Natural killer cell (primary cell): ENCODE results near the gene CD52. TPM values are rescaled to one million over a fixed set of nuclear protein-coding genes. Genes with fewer than 3 reads are reported as not detected.

Experiments
- ATAC-seq, 3 donors: fragments of 150-1000 bp in 2 of 3; fragments of 200-7000 bp in 1 of 3; cut with Tn5 transposase; 1 replicate in 1 of 3; 2 replicates in 2 of 3; pipeline ENCODE4 v1.10.0; 2021; ENCODE audit warnings: mild to moderate bottlenecking in 2 of 3, moderate library complexity in 2 of 3
- DNase-seq, 2 donors: peaks; one replicate each; pipeline versions ENCODE4 v3.0.0 to v3.0.0-alpha.2; 2013 to 2021; ENCODE audit warnings: mixed read lengths in 1 of 2
- H3K27ac ChIP-seq: one replicate; pipeline ENCODE4 v1.5.1; 2013; ENCODE audit warnings: mild to moderate bottlenecking, low read length
- H3K27me3 ChIP-seq: one replicate; pipeline ENCODE4 v1.6.1; 2013; ENCODE audit warnings: low read length; ENCODE audit not compliant: control insufficient read depth, insufficient read depth
- H3K36me3 ChIP-seq: one replicate; pipeline ENCODE4 v1.6.1; 2013; ENCODE audit warnings: low read length; ENCODE audit not compliant: control insufficient read depth, insufficient read depth
- H3K4me1 ChIP-seq: one replicate; pipeline ENCODE4 v1.6.1; 2013; ENCODE audit warnings: low read length; ENCODE audit not compliant: control insufficient read depth, insufficient read depth
- H3K4me3 ChIP-seq: one replicate; pipeline ENCODE4 v1.5.1; 2013; ENCODE audit warnings: low read length
- H3K9me3 ChIP-seq: one replicate; pipeline ENCODE4 v1.6.1; 2013; ENCODE audit warnings: low read length; ENCODE audit not compliant: control insufficient read depth, insufficient read depth
- H3K27ac Mint-ChIP-seq, 2 donors: one replicate each; pipeline ENCODE4 v1.8.0; 2022; ENCODE audit warnings: mild to moderate bottlenecking in 2 of 2, mixed read lengths in 2 of 2, moderate library complexity in 1 of 2
- H3K27me3 Mint-ChIP-seq, 2 donors: one replicate each; pipeline ENCODE4 v1.8.0; 2022; ENCODE audit warnings: low read depth in 2 of 2, mixed read lengths in 2 of 2
- H3K36me3 Mint-ChIP-seq: one replicate; pipeline ENCODE4 v1.8.0; 2022; ENCODE audit warnings: mixed read lengths
- H3K4me1 Mint-ChIP-seq, 2 donors: one replicate each; pipeline ENCODE4 v1.8.0; 2022; ENCODE audit warnings: mixed read lengths in 2 of 2
- H3K4me3 Mint-ChIP-seq: one replicate; pipeline ENCODE4 v1.8.0; 2022; ENCODE audit warnings: mild to moderate bottlenecking, moderate library complexity, mixed read lengths
- H3K9me3 Mint-ChIP-seq, 2 donors: one replicate each; pipeline ENCODE4 v1.8.0; 2022; ENCODE audit warnings: mixed read lengths in 2 of 2
- WGBS: methylation state at CpG from one replicate; pipeline ENCODE4 v1.1.7; 2013; ENCODE audit warnings: missing lambda C conversion rate; ENCODE audit not compliant: insufficient coverage; 5-methylcytosine and 5-hydroxymethylcytosine counted together
- intact Hi-C: fragments of 100-400 bp; cut with micrococcal nuclease; formaldehyde crosslinking; loops from one replicate; pipeline ENCODE4 v1.14.2; 2022
- total RNA-seq, 4 donors: library from RNA; stranded (reverse); fragments of 120-200 nt in 1 of 4; gene quantifications; one replicate each; pipeline versions ENCODE4 v1.2.3 to v1.2.4, GENCODE V29; 2013 to 2022
- TF ChIP-seq, protein P1 (sequence below): fragments of 200-600 bp; IDR thresholded peaks from one replicate; pipeline ENCODE4 v1.8.0; 2022; ENCODE audit warnings: antibody characterized with exemption

The CD52 gene
- total RNA-seq, 3 donors from 2014 or later (not counting 1 experiment from before 2014, with no cell fraction given) = 454 to 485 (median 482) TPM

DNA sequence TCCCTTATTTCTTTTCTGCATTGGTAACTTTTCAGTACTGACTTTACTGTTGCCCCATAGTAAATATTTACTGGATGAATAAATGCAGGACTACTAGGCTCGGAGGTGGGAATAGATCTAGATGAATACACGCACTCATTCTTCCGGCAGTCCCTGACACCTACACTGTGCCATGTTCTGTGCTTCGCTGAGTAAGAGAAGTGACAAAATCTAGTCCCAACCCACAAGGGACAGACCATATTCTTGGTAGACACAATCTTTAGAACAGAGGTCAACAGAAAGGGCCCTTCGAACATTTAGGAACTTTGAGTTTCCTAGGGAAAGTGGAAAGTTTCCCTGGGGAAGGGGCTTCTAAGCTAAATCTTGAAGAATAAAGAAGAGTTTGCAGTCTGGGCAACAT lies 3.3 kb upstream of the CD52 start:
- peak overlapping the region; percentile 82 to 83 for H3K27ac Mint-ChIP-seq
- no peaks in the 10 kb centered on the region for H3K36me3 Mint-ChIP-seq
- WGBS = 59% methylated on average over 5 of the region's 5 CpGs
- H3K9me3 Mint-ChIP-seq = no peaks in the 10 kb centered on the region
- Histone ChIP-seq H3K27ac (peak overlapping the region; percentile 27), H3K9me3 (no peaks in the 10 kb centered on the region), H3K27me3 (no peaks in the 10 kb centered on the region), H3K36me3 (no peaks in the 10 kb centered on the region), H3K4me1 (peaks cover 68% of the 10 kb centered on the region), H3K4me3 (no peak overlapping the region)
- peak overlapping the region; percentile 82 for H3K4me3 Mint-ChIP-seq
- intact Hi-C loops = loop anchor here (10.0 kb wide), 1 partner anchor 60 kb away; the partner anchor contains the start of gene ZNF683
- no peak for ATAC-seq
- DNase-seq = no peak
- TF ChIP-seq, protein P1, sequence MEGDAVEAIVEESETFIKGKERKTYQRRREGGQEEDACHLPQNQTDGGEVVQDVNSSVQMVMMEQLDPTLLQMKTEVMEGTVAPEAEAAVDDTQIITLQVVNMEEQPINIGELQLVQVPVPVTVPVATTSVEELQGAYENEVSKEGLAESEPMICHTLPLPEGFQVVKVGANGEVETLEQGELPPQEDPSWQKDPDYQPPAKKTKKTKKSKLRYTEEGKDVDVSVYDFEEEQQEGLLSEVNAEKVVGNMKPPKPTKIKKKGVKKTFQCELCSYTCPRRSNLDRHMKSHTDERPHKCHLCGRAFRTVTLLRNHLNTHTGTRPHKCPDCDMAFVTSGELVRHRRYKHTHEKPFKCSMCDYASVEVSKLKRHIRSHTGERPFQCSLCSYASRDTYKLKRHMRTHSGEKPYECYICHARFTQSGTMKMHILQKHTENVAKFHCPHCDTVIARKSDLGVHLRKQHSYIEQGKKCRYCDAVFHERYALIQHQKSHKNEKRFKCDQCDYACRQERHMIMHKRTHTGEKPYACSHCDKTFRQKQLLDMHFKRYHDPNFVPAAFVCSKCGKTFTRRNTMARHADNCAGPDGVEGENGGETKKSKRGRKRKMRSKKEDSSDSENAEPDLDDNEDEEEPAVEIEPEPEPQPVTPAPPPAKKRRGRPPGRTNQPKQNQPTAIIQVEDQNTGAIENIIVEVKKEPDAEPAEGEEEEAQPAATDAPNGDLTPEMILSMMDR = no peak
- H3K27me3 Mint-ChIP-seq = no peaks in the 10 kb centered on the region
- peaks cover 54 to 71% of the 10 kb centered on the region in 2 donors for H3K4me1 Mint-ChIP-seq

DNA sequence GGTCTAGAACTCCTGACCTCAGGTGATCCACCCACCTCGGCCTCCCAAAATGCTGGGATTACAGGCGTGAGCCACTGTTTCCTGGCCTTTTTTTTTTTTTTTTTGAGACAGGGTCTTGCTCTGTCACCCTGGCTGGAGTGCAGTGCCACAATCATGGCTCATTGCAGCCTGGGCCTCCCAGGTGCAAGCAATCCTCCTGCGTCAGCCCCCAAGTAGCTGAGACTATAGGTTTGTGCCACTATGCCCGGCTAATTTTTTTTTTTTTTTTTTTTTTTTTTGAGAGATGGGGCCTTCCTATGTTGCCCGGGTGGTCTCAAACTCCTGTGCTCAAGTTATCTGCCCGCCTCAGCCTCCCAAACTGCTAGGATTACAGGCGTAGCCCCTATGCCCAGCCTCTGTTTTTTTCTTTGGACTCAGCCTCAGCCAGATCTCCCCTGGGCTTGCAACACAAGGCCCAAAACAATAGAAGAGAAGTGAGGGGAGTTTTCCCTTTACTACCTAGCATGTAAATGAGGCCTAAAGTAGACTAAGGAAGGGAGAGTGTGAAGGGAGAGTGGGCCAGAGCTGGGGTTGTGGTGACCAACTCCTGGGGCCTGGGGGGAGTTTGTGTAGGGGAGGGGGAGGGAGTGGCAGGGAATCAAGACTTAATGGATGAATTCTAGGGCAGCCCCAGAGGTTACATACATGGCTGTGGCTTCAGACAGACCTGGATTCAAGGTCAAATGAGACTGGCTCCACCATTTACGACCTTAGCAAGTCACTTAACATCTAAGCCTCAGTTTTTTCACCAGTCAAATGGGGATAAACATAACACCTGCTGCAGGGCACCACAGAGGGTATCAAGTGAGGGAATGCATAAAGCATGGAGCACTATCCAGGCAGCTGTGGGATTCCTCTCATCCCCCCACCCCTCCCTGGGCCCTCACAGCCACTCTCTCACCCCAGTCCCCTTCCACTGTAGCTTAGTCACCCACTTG lies 1.6 kb upstream of the CD52 start:
- Mint-ChIP-seq H3K4me1 (peaks cover 63 to 85% of the 10 kb centered on the region in 2 donors), H3K36me3 (peaks cover 1% of the 10 kb centered on the region), H3K4me3 (peak overlapping the region; percentile 28), H3K9me3 (no peaks in the 10 kb centered on the region), H3K27ac (peak overlapping the region; percentile 82 to 83), H3K27me3 (no peaks in the 10 kb centered on the region)
- peaks cover 10% of the 10 kb centered on the region for H3K36me3 ChIP-seq
- DNase-seq (no peak), ATAC-seq (no peak)
- TF ChIP-seq, protein P1 = no peak
- no peaks in the 10 kb centered on the region for H3K27me3 ChIP-seq
- peaks cover 84% of the 10 kb centered on the region for H3K4me1 ChIP-seq
- intact Hi-C loops = loop anchor here (10.0 kb wide), 1 partner anchor 59 kb away; the partner anchor contains the start of gene ZNF683
- no peak overlapping the region for H3K4me3 ChIP-seq
- no peaks in the 10 kb centered on the region for H3K9me3 ChIP-seq
- 70% methylated on average over 8 of the region's 8 CpGs for WGBS
- peak overlapping the region; percentile 50 for H3K27ac ChIP-seq

DNA sequence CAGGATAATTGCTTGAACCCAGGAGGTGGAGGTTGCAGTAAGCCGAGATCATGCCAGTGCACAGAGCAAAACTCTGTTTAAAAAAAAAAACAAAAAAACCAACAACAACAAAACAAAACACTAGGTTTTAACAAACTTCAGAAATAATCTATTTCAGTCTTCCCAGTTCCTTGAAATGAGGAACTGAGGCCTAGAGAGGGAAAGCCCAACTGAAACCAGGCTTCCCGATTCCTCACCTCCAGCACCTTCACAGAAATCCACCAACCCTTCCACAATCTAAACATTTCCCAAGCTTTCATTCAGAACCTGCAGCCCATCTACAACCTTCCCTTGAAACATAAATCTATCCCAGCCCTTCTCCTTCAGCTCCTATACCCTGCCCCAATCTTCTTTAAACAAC lies 612 bp upstream of the CD52 start:
- H3K4me3 ChIP-seq = peak overlapping the region; percentile 67
- peak overlapping the region; percentile 86 to 88 for H3K27ac Mint-ChIP-seq
- DNase-seq = no peak
- H3K4me1 ChIP-seq = peaks cover 94% of the 10 kb centered on the region
- H3K9me3 ChIP-seq = no peaks in the 10 kb centered on the region
- no peak for ATAC-seq
- peaks cover 20% of the 10 kb centered on the region for H3K36me3 ChIP-seq
- TF ChIP-seq, protein P1 = no peak
- no peak overlapping the region for H3K27ac ChIP-seq
- H3K36me3 Mint-ChIP-seq = peaks cover 7% of the 10 kb centered on the region
- 43% methylated on average over 2 of the region's 2 CpGs for WGBS
- intact Hi-C loops = loop anchor here (10.0 kb wide), 1 partner anchor 58 kb away; the partner anchor contains the start of gene ZNF683
- no peaks in the 10 kb centered on the region for H3K9me3 Mint-ChIP-seq
- no peaks in the 10 kb centered on the region for H3K27me3 ChIP-seq
- H3K27me3 Mint-ChIP-seq = no peaks in the 10 kb centered on the region
- H3K4me3 Mint-ChIP-seq = peak overlapping the region; percentile 96
- peaks cover 69 to 85% of the 10 kb centered on the region in 2 donors for H3K4me1 Mint-ChIP-seq
